Transverse colon (tissue), 4 donors: ENCODE measurements around the gene CAPN9. TPM values are rescaled to one million over a fixed set of nuclear protein-coding genes. Genes with fewer than 3 reads are reported as not detected.

Source experiments
- DNase-seq: peaks from one replicate; pipeline ENCODE4 v3.0.0-alpha.2; 2019
- H3K27ac ChIP-seq, 4 donors: fragments of 200-600 bp; sonication (generic); 2 replicates each; pipeline ENCODE4 v1.5.1; 2016 to 2018; ENCODE audit warnings: inconsistent platforms in 4 of 4
- H3K27me3 ChIP-seq: fragments of 200-600 bp; sonication (generic); 2 replicates; pipeline ENCODE4 v1.5.1; 2017; ENCODE audit warnings: inconsistent platforms
- H3K36me3 ChIP-seq, 4 donors: fragments of 200-600 bp; sonication (generic); 2 replicates each; pipeline ENCODE4 v1.5.1; 2017 to 2019; ENCODE audit warnings: inconsistent platforms in 4 of 4
- H3K4me1 ChIP-seq, 4 donors: fragments of 200-600 bp; sonication (generic); 2 replicates each; pipeline ENCODE4 v1.5.1; 2017 to 2020; ENCODE audit warnings: inconsistent platforms in 4 of 4
- H3K4me3 ChIP-seq, 4 donors: fragments of 200-600 bp; sonication (generic); 1 replicate in 1 of 4; 2 replicates in 3 of 4; pipeline versions ENCODE4 v1.5.1 to v1.6.1; 2017 to 2019; ENCODE audit warnings: inconsistent platforms in 4 of 4
- H3K9me3 ChIP-seq, 2 donors: fragments of 200-600 bp; sonication (generic); 2 replicates each; pipeline ENCODE4 v1.5.1; 2017 to 2019; ENCODE audit warnings: inconsistent platforms in 2 of 2
- EP300 ChIP-seq: sonication (generic); formaldehyde crosslinking; IDR thresholded peaks from one replicate; pipeline ENCODE4 v1.6.1; 2017; ENCODE audit warnings: antibody characterized with exemption, low read depth
- POLR2A ChIP-seq: fragments of 450-650 bp; IDR thresholded peaks from one replicate; pipeline ENCODE4 v1.6.1; 2016; ENCODE audit warnings: antibody characterized with exemption, mild to moderate bottlenecking, moderate library complexity
- POLR2AphosphoS5 ChIP-seq, 3 donors: sonication (generic); formaldehyde crosslinking; IDR thresholded peaks; one replicate each; pipeline ENCODE4 v1.6.1; 2016; ENCODE audit warnings: antibody characterized with exemption in 3 of 3
- WGBS, 2 donors: methylation state at CpG; one replicate each; pipeline ENCODE4 v1.1.5; 2018; ENCODE audit warnings: low coverage in 1 of 2; 5-methylcytosine and 5-hydroxymethylcytosine counted together
- in situ Hi-C, 4 donors: fragments of 200-750 bp; cut with MboI; loops; one replicate each; pipeline versions ENCODE4 v1.15.0 to v1.15.1; 2017; ENCODE audit warnings: low sequenced_read_pairs in 3 of 4, low pct_ligation_motif_present in 1 of 4, low pct_unique_long_range_greater_than_20kb in 1 of 4
- intact Hi-C: fragments of 100-400 bp; cut with DNase I; formaldehyde crosslinking; loops from one replicate; pipeline ENCODE4 v1.15.1; 2023; ENCODE audit warnings: low total_unique reads
- total RNA-seq, 4 donors: library from RNA; depleted of rRNA; stranded (reverse); fragments of >200 nt; gene quantifications; one replicate each; pipeline ENCODE4 v1.1.0, GENCODE V29; 2016
- TF ChIP-seq, protein P1 (sequence below), 5 experiments: fragments of 200-600 bp in 3 of 5; fragments of 450-650 bp in 2 of 5; sonication (generic) in 3 of 5; IDR thresholded peaks; 1 replicate in 2 of 5; 2 replicates in 3 of 5; pipeline ENCODE4 v1.5.1; 2016 to 2017; ENCODE audit warnings: antibody characterized with exemption in 5 of 5, inconsistent platforms in 3 of 5, mild to moderate bottlenecking in 2 of 5, moderate library complexity in 1 of 5

Gene CAPN9
- total RNA-seq, 4 donors from 2014 or later = 26.3 to 59.9 (median 32.7) TPM

DNA sequence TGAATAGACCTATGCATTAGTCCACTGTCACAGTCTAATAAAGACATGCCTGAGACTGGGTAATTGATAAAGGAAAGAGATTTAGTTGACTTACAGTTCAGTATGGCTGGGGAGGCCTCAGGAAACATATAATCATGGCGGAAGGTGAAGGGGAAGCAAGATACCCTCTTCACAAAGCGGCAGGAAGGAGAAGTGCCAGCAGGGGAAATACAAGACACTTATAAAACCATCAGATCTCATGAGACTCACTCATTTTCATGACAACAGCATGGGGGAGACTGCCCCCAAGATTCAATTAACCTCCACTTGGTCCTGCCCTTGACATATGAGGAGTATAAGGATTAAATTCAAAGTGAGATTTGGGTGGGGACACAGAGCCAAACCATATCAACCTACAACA, 59.4 kb downstream of the CAPN9 start:
- WGBS, 2 donors = 71% methylated on average over 2 of the region's 2 CpGs; no CpG with 5 or more reads in 1 of the 2 donors
- no peak for DNase-seq
- Histone ChIP-seq H3K27me3 (no peaks in the 10 kb centered on the region), H3K4me1 (no peaks in the 10 kb centered on the region), H3K36me3 (no peaks in the 10 kb centered on the region), H3K9me3 (no peaks in the 10 kb centered on the region), H3K4me3 (no peak overlapping the region), H3K27ac (no peak overlapping the region)
- TF ChIP-seq POLR2AphosphoS5 (IDR thresholded peaks at IDR 0.05) (no peak), POLR2A (no peak), EP300 (no peak)
- TF ChIP-seq, protein P1, sequence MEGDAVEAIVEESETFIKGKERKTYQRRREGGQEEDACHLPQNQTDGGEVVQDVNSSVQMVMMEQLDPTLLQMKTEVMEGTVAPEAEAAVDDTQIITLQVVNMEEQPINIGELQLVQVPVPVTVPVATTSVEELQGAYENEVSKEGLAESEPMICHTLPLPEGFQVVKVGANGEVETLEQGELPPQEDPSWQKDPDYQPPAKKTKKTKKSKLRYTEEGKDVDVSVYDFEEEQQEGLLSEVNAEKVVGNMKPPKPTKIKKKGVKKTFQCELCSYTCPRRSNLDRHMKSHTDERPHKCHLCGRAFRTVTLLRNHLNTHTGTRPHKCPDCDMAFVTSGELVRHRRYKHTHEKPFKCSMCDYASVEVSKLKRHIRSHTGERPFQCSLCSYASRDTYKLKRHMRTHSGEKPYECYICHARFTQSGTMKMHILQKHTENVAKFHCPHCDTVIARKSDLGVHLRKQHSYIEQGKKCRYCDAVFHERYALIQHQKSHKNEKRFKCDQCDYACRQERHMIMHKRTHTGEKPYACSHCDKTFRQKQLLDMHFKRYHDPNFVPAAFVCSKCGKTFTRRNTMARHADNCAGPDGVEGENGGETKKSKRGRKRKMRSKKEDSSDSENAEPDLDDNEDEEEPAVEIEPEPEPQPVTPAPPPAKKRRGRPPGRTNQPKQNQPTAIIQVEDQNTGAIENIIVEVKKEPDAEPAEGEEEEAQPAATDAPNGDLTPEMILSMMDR (IDR thresholded peaks at IDR 0.05) = no peak
- intact Hi-C loops (no loop called here), in situ Hi-C loops (loop anchor here in 2 of 4 donors (25.0 kb wide), 1 partner anchor 106 kb away; no protein-coding TSS in a partner anchor)

DNA sequence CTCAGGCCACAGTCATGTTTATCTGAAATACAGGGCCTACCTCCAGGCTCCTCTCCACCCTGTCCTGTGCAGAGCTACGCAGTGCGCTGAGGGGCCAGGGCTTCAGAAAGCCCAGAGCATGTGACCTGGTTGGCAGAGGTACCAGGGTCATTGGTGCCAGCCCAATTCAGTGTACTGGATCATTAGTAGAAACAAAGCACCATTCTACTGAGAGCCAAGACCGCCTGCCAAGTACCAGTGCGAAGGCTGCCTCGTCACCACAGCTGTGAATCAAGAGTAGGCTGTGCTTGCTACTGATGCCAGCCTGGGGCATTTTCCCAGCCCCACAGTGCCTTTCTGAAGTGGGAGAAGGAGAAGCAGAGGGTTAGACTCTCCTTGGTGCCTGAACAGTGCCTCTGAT, 59.8 kb downstream of the CAPN9 start:
- no peak for DNase-seq
- Histone ChIP-seq H3K9me3 (peaks cover 2% of the 10 kb centered on the region in 2 donors), H3K36me3 (no peaks in the 10 kb centered on the region), H3K27ac (peak overlapping the region in 2 of 4 donors; percentile 4 to 43), H3K27me3 (no peaks in the 10 kb centered on the region), H3K4me3 (no peak overlapping the region), H3K4me1 (no peaks in the 10 kb centered on the region)
- intact Hi-C loops = no loop called here
- no peak for TF ChIP-seq POLR2A
- TF ChIP-seq EP300 = no peak
- TF ChIP-seq POLR2AphosphoS5 (IDR thresholded peaks at IDR 0.05) = peak in 1 of 3 donors; percentile 37
- TF ChIP-seq, protein P1 (IDR thresholded peaks at IDR 0.05) = no peak
- 84% methylated on average over 5 of the region's 5 CpGs; no CpG with 5 or more reads in 1 of the 2 donors for WGBS, 2 donors
- in situ Hi-C loops = loop anchor here in 2 of 4 donors (25.0 kb wide), 1 partner anchor 105 kb away; no protein-coding TSS in a partner anchor

- H3K9me3 ChIP-seq = peaks cover 8% of the 10 kb centered on the region in 2 donors
- TF ChIP-seq EP300 = no peak
- no peak for DNase-seq
- in situ Hi-C loops (loop anchor here in 2 of 4 donors (25.0 kb wide), 1 partner anchor 105 kb away; no protein-coding TSS in a partner anchor), intact Hi-C loops (no loop called here)
- H3K27ac ChIP-seq = peak overlapping the region in 2 of 4 donors; percentile 12 to 43
- 76 to 89% methylated on average over 1 to 3 of the region's 3 CpGs for WGBS, 2 donors
- H3K27me3 ChIP-seq = no peaks in the 10 kb centered on the region
- no peak overlapping the region for H3K4me3 ChIP-seq
- H3K4me1 ChIP-seq = no peaks in the 10 kb centered on the region
- H3K36me3 ChIP-seq = no peaks in the 10 kb centered on the region
Measured at GRCh38 chr1:230807561-230808280, 60.5 kb downstream of the CAPN9 start.

GRCh38 chr1:230808281-230808872, 61.2 kb downstream of the CAPN9 start:
- no peaks in the 10 kb centered on the region for H3K27me3 ChIP-seq
- in situ Hi-C loops = loop anchor here in 2 of 4 donors (25.0 kb wide), 1 partner anchor 104 kb away; no protein-coding TSS in a partner anchor
- H3K9me3 ChIP-seq = peaks cover 11 to 12% of the 10 kb centered on the region in 2 donors
- intact Hi-C loops = no loop called here
- 60 to 66% methylated on average over 4 of the region's 4 CpGs for WGBS, 2 donors
- DNase-seq = no peak
- H3K36me3 ChIP-seq = no peaks in the 10 kb centered on the region
- H3K4me1 ChIP-seq = no peaks in the 10 kb centered on the region
- TF ChIP-seq POLR2A = no peak
- H3K4me3 ChIP-seq = no peak overlapping the region
- H3K27ac ChIP-seq = peak overlapping the region in 3 of 4 donors; percentile 9 to 34 (median 12)
